Sigmoid colon (tissue), 7 donors: ENCODE results near the gene MELTF. TPM values are rescaled to one million over a fixed set of nuclear protein-coding genes. Genes with fewer than 3 reads are reported as not detected.

ENCODE experiments used
- DNase-seq: peaks from one replicate; pipeline ENCODE4 v3.0.0-alpha.2; 2019
- H3K27ac ChIP-seq, 4 donors: fragments of 200-600 bp; sonication (generic); one replicate each; pipeline ENCODE4 v1.5.1; 2016 to 2019; ENCODE audit warnings: mild to moderate bottlenecking in 1 of 4
- H3K27me3 ChIP-seq, 3 donors: fragments of 200-600 bp; sonication (generic); one replicate each; pipeline ENCODE4 v1.5.1; 2019; ENCODE audit warnings: mild to moderate bottlenecking in 1 of 3
- H3K36me3 ChIP-seq, 4 donors: fragments of 200-600 bp; sonication (generic); one replicate each; pipeline ENCODE4 v1.5.1; 2016 to 2019
- H3K4me1 ChIP-seq, 4 donors: fragments of 200-600 bp; sonication (generic); one replicate each; pipeline ENCODE4 v1.5.1; 2017 to 2019
- H3K4me3 ChIP-seq, 4 donors: fragments of 200-600 bp; sonication (generic); one replicate each; pipeline ENCODE4 v1.5.1; 2017 to 2019; ENCODE audit warnings: mild to moderate bottlenecking in 2 of 4, moderate library complexity in 1 of 4
- H3K9me3 ChIP-seq, 4 donors: fragments of 200-600 bp in 3 of 4; sonication (generic) in 3 of 4; one replicate each; pipeline versions ENCODE4 v1.5.1 to v1.6.1; 2013 to 2019
- EP300 ChIP-seq, 4 donors: sonication (generic); formaldehyde crosslinking; IDR thresholded peaks; one replicate each; pipeline ENCODE4 v1.6.1; 2017; ENCODE audit warnings: antibody characterized with exemption in 4 of 4
- POLR2A ChIP-seq, 2 donors: fragments of 450-650 bp; IDR thresholded peaks; one replicate each; pipeline ENCODE4 v1.6.1; 2016; ENCODE audit warnings: antibody characterized with exemption in 2 of 2, mild to moderate bottlenecking in 2 of 2, moderate library complexity in 2 of 2
- POLR2AphosphoS5 ChIP-seq, 4 donors: sonication (generic); formaldehyde crosslinking; IDR thresholded peaks; one replicate each; pipeline ENCODE4 v1.6.1; 2017; ENCODE audit warnings: antibody characterized with exemption in 4 of 4
- WGBS, 2 donors: extraction: QIAGEN DNeasy Blood & Tissue Kit; methylation state at CpG; one replicate each; pipeline ENCODE4 v1.1.7; 2013; 5-methylcytosine and 5-hydroxymethylcytosine counted together
- intact Hi-C: fragments of 100-400 bp; cut with DNase I; formaldehyde crosslinking; loops from one replicate; pipeline ENCODE4 v1.15.1; 2023
- polyA plus RNA-seq, 3 donors: library from polyadenylated mRNA; stranded (reverse); fragments of 200-250 nt; gene quantifications; one replicate each; pipeline ENCODE4 v1.2.3, GENCODE V29; 2013
- total RNA-seq, 4 donors: library from RNA; depleted of rRNA; stranded (reverse); fragments of >200 nt; gene quantifications; one replicate each; pipeline ENCODE4 v1.1.0, GENCODE V29; 2016
- TF ChIP-seq, protein P1 (sequence below), 4 experiments: fragments of 450-650 bp in 3 of 4; fragments of 200-600 bp in 1 of 4; IDR thresholded peaks; one replicate each; pipeline ENCODE4 v1.5.1; 2016 to 2019; ENCODE audit warnings: antibody characterized with exemption in 4 of 4, mild to moderate bottlenecking in 3 of 4, moderate library complexity in 2 of 4
- donor health status: healthy with polysubstance abuse.
- donor health status: Bipolar disorder and iron deficiency.
- donor health status: healthy.

The MELTF gene
- total and polyA plus RNA-seq, 7 donors: 0.92 to 9.6 (median 2.7) TPM

DNA sequence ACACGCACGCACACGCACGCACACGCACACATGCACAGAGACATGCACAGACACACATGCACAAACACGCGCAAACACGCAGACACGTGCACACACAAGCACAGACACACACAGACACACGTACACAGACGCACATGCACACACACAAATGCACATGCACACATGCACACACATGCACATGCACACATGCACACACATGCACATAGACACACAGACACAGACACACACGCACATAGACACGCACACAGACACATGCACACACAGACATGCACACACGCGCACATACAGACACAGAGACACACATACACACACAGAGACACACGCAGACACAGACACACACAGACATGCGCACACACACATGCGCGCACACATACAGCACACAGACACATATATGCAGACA is 34.6 kb downstream of the MELTF start:
- no peaks in the 10 kb centered on the region for H3K27me3 ChIP-seq
- WGBS, 2 donors: 93 to 97% methylated on average over 19 of the region's 19 CpGs
- intact Hi-C loops: no loop called here
- H3K4me3 ChIP-seq: no peak overlapping the region
- H3K27ac ChIP-seq: no peak overlapping the region
- H3K36me3 ChIP-seq: no peaks in the 10 kb centered on the region
- no peaks in the 10 kb centered on the region for H3K4me1 ChIP-seq
- no peaks in the 10 kb centered on the region for H3K9me3 ChIP-seq
- TF ChIP-seq, protein P1, sequence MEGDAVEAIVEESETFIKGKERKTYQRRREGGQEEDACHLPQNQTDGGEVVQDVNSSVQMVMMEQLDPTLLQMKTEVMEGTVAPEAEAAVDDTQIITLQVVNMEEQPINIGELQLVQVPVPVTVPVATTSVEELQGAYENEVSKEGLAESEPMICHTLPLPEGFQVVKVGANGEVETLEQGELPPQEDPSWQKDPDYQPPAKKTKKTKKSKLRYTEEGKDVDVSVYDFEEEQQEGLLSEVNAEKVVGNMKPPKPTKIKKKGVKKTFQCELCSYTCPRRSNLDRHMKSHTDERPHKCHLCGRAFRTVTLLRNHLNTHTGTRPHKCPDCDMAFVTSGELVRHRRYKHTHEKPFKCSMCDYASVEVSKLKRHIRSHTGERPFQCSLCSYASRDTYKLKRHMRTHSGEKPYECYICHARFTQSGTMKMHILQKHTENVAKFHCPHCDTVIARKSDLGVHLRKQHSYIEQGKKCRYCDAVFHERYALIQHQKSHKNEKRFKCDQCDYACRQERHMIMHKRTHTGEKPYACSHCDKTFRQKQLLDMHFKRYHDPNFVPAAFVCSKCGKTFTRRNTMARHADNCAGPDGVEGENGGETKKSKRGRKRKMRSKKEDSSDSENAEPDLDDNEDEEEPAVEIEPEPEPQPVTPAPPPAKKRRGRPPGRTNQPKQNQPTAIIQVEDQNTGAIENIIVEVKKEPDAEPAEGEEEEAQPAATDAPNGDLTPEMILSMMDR (IDR thresholded peaks at IDR 0.05): no peak
- peak; percentile 22 for DNase-seq

DNA sequence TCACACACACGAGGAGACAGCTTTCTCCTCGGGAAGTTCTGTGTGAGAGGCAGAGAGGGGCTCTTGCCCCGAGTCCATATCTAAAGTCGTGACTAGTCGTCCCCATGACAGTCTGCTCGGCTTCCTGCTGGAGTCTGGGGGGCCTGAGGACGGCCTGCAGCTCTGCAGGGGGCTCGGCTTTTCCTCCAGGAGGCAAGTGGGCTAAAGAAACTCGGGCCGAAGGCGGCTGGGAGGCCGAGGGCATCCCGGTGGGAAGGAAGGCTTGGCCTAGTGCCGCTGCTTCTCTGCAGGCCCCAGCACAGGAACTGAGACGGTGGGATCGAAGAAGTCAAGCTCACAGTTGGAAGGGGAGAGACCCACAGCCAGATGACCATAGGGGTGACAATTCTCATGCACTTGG is 35.6 kb downstream of the MELTF start:
- no peak for TF ChIP-seq POLR2A (IDR thresholded peaks at IDR 0.05)
- TF ChIP-seq, protein P1 (IDR thresholded peaks at IDR 0.05): no peak
- no peak for TF ChIP-seq EP300 (IDR thresholded peaks at IDR 0.05)
- no peak for TF ChIP-seq POLR2AphosphoS5 (IDR thresholded peaks at IDR 0.05)
- Histone ChIP-seq H3K27ac (no peak overlapping the region), H3K36me3 (no peaks in the 10 kb centered on the region), H3K4me1 (no peaks in the 10 kb centered on the region), H3K9me3 (no peaks in the 10 kb centered on the region), H3K4me3 (no peak overlapping the region), H3K27me3 (no peaks in the 10 kb centered on the region)
- 81 to 90% methylated on average over 16 of the region's 16 CpGs for WGBS, 2 donors
- intact Hi-C loops: no loop called here
- DNase-seq: peak; percentile 38

DNA sequence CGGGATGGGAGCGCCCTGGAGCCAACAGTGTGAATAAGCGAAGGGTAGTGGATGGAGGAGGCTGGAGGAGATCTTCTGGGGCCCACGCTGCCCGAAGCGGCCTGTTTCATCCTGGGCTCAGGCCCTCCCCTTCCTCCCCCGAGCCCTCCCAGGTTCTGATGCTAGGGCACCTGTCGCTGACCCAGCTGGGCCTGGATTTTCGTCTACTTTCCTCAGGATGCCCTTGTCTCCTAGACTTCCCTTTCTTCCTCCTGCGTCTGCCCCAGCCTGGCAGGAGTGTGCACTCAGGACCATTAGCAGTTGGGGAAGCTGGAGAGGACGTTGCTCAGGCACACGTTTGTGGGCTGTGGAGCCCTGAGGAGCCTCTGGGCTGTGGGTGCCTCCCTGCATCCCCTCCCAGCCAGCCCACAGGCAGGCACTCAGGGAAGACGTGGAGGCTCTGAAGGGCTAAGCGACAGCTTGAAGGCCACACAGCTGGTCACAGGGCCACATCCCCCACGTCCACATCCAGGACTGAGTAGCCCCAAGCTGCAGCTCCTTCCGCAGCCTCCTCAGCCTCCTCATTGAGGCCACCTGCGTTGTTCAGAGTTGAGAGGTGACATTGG is 37.1 kb downstream of the MELTF start:
- no peaks in the 10 kb centered on the region for H3K4me1 ChIP-seq
- H3K27me3 ChIP-seq: no peaks in the 10 kb centered on the region
- intact Hi-C loops: no loop called here
- peak; percentile 34 for DNase-seq
- WGBS, 2 donors: 92 to 93% methylated on average over 17 of the region's 17 CpGs
- no peaks in the 10 kb centered on the region for H3K9me3 ChIP-seq
- no peak overlapping the region for H3K27ac ChIP-seq
- no peaks in the 10 kb centered on the region for H3K36me3 ChIP-seq
- no peak overlapping the region for H3K4me3 ChIP-seq
- TF ChIP-seq EP300 (IDR thresholded peaks at IDR 0.05): no peak
- no peak for TF ChIP-seq POLR2AphosphoS5 (IDR thresholded peaks at IDR 0.05)

DNA sequence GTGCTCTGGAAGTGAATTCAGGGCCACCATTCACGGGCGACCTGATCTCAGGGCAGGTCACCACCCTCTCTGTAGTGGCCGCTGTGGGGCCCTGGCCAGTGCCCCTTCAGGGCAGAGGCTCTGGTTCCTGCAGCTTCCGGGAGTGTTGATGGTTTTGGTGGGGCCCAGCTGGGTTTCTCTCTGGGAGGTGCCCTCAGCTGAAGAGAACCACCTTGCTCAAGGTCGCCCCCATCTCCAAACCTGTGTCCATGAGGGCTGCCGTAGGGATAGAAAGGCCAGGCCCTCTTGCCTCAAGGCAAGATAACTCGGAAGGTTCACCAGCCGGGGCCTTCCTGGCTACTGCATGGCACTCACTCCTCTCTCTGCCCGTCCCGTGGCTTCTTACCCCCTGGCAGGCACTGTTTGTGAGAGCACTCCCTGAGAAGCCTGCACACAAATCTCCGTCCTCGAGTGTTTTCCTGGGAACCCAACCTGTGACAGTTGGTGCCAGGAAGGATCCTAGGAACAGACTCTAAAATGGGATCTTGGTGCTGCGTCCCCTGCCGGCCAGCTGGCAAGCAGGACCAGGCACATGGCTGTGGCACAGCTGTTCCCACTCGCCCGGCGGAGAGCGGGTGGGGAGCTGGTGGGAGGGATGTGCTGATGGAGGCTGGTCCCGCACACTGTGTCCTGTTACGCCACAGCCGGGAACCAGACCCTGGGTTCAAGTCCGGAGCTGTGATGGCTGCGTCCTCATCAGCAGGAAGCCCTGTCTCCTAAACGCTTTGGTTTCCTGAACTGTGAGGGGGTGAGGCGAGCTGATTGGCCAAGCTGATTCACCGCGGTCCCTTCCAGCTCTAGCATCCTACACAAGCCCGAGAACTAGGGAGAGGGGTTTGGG is 37.8 kb downstream of the MELTF start:
- no peak overlapping the region for H3K4me3 ChIP-seq
- H3K4me1 ChIP-seq: no peaks in the 10 kb centered on the region
- no peak overlapping the region for H3K27ac ChIP-seq
- 87 to 93% methylated on average over 28 of the region's 28 CpGs for WGBS, 2 donors
- DNase-seq: peak; percentile 40
- no peaks in the 10 kb centered on the region for H3K27me3 ChIP-seq
- TF ChIP-seq POLR2A (IDR thresholded peaks at IDR 0.05) (no peak), POLR2AphosphoS5 (IDR thresholded peaks at IDR 0.05) (no peak), EP300 (IDR thresholded peaks at IDR 0.05) (no peak)
- TF ChIP-seq, protein P1 (IDR thresholded peaks at IDR 0.05): no peak
- H3K9me3 ChIP-seq: no peaks in the 10 kb centered on the region
- intact Hi-C loops: no loop called here
- no peaks in the 10 kb centered on the region for H3K36me3 ChIP-seq

DNA sequence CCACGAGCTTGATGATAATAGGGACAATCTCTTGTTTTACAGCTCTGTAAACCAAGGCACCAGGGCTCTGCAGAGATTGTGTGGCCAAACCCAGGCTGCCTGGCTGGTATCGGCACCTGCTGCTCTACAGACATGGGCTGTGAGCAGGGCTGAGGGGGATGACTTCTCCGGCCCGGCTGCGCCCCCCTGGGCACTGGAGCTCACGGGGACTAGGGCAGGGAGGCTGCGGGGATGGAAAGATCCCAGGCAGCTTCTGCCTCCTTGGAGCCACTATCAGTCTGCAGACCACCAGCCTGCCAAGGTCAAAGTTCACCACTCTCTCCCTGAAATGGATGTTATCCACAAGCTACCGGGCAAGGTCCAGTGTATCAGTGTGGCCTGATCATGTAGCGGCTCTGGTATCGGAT is 39.0 kb downstream of the MELTF start:
- WGBS, 2 donors: 88 to 90% methylated on average over 10 of the region's 10 CpGs
- intact Hi-C loops: no loop called here
- no peaks in the 10 kb centered on the region for H3K27me3 ChIP-seq
- no peak overlapping the region for H3K27ac ChIP-seq
- H3K9me3 ChIP-seq: no peaks in the 10 kb centered on the region
- H3K36me3 ChIP-seq: no peaks in the 10 kb centered on the region
- no peak for TF ChIP-seq EP300 (IDR thresholded peaks at IDR 0.05)
- TF ChIP-seq POLR2A (IDR thresholded peaks at IDR 0.05): no peak
- no peak for TF ChIP-seq POLR2AphosphoS5 (IDR thresholded peaks at IDR 0.05)
- TF ChIP-seq, protein P1 (IDR thresholded peaks at IDR 0.05): no peak
- no peaks in the 10 kb centered on the region for H3K4me1 ChIP-seq
- no peak overlapping the region for H3K4me3 ChIP-seq
- DNase-seq: peak; percentile 48
